SU-DHL-6 (cell line): ENCODE data around the gene EEIG2.
"Not testable (repeated sequence)": the region's sequence is repeated elsewhere in the genome, so short reads cannot be mapped to it uniquely, and the experiment has no call there.

ENCODE experiments used
- H2AFZ ChIP-seq: fragments of 200-600 bp; sonication (generic); 2 replicates; pipeline ENCODE4 v1.6.1; 2014; ENCODE audit warnings: low read depth, mild to moderate bottlenecking, moderate library complexity, mixed read lengths, antibody characterized with exemption, low read length; ENCODE audit not compliant: severe bottlenecking
- H3F3A ChIP-seq: fragments of 200-600 bp; shearing (Covaris generic); 2 replicates; pipeline ENCODE4 v1.6.0; 2016; ENCODE audit warnings: antibody characterized with exemption, mild to moderate bottlenecking; ENCODE audit not compliant: insufficient read depth
- H3K27ac ChIP-seq: fragments of 200-600 bp; sonication (generic); 2 replicates; pipeline ENCODE4 v1.5.1; 2016; ENCODE audit warnings: low read depth, mild to moderate bottlenecking, low read length, moderate library complexity, mixed read lengths
- H3K27me3 ChIP-seq: fragments of 200-600 bp; sonication (generic), shearing (Covaris generic); 2 replicates; pipeline ENCODE4 v1.6.0; 2014; ENCODE audit warnings: mild to moderate bottlenecking, low read length
- H3K36me3 ChIP-seq: fragments of 200-600 bp; sonication (generic); 2 replicates; pipeline ENCODE4 v1.6.1; 2014; ENCODE audit warnings: mild to moderate bottlenecking, low read length, mixed read lengths
- H3K4me2 ChIP-seq: fragments of 300-600, 200-600 bp; shearing (Covaris generic), sonication (generic); 2 replicates; pipeline ENCODE4 v1.6.0; 2014; ENCODE audit warnings: low read length, low read depth, mild to moderate bottlenecking; ENCODE audit not compliant: poor library complexity, severe bottlenecking
- H3K4me3 ChIP-seq: fragments of 200-600 bp; sonication (generic); 2 replicates; pipeline ENCODE4 v1.5.1; 2014; ENCODE audit warnings: antibody characterized with exemption, low read length, mild to moderate bottlenecking, mixed read lengths; ENCODE audit not compliant: insufficient read depth, poor library complexity, severe bottlenecking
- H3K79me2 ChIP-seq: fragments of 200-600 bp; sonication (generic); 2 replicates; pipeline ENCODE4 v1.6.1; 2014; ENCODE audit warnings: mild to moderate bottlenecking, low read length, moderate library complexity; ENCODE audit not compliant: insufficient read depth
- H3K9ac ChIP-seq: fragments of 200-600 bp; sonication (generic); 2 replicates; pipeline ENCODE4 v1.7.0; 2014; ENCODE audit warnings: mild to moderate bottlenecking, low read length
- H3K9me2 ChIP-seq: fragments of 200-600 bp; sonication (generic); replicated peaks from 2 replicates; pipeline ENCODE4 v1.6.1; 2014; ENCODE audit warnings: low read length; ENCODE audit not compliant: insufficient read depth
- H3K9me3 ChIP-seq: fragments of 200-600 bp; sonication (generic); 2 replicates; pipeline ENCODE4 v1.6.1; 2014; ENCODE audit warnings: low read length, mixed read lengths; ENCODE audit not compliant: insufficient read depth
- H4K20me1 ChIP-seq: fragments of 200-600 bp; sonication (generic); 2 replicates; pipeline ENCODE4 v1.6.1; 2014; ENCODE audit warnings: low read depth, mild to moderate bottlenecking, antibody characterized with exemption, low read length, moderate library complexity, mixed read lengths
- EZH2phosphoT487 ChIP-seq: fragments of 200-600 bp; sonication (generic), shearing (Covaris generic); conservative IDR thresholded peaks from 2 replicates; pipeline ENCODE4 v1.6.1; 2018; ENCODE audit warnings: mild to moderate bottlenecking, antibody characterized with exemption, low read length, moderate library complexity, mixed read lengths
- TF ChIP-seq, protein P1 (sequence below): fragments of 200-600 bp; sonication (generic); IDR thresholded peaks from one replicate; pipeline ENCODE4 v1.5.1; 2017; ENCODE audit warnings: antibody characterized with exemption, mild to moderate bottlenecking, low read length, moderate library complexity; ENCODE audit not compliant: insufficient read depth, poor library complexity, severe bottlenecking

Gene EEIG2

DNA sequence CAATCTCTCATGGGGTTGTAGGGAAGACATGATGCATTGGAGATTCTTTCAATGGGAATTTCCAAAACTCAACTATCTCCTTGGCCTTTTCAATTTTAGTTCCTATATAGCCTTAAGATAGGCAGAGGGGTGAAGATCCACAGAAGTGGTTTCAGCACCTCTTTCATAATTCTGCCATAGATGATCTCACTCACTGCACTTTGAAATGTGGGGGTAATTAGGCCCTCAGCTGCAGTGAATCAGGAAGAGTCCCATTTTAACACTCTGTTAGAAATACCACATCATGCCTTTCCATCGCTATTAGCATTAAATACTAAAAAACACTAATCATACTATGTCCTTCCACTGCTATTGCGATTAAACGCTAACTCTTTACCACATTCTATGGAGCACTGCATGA, 25.1 kb upstream of the EEIG2 start:
- Histone ChIP-seq H3F3A (no peaks in the 10 kb centered on the region), H3K4me3 (no peak overlapping the region), H3K4me2 (no peak overlapping the region), H2AFZ (no peak overlapping the region), H3K79me2 (no peaks in the 10 kb centered on the region), H3K9me2 (no peaks in the 10 kb centered on the region), H4K20me1 (no peaks in the 10 kb centered on the region), H3K9me3 (no peaks in the 10 kb centered on the region), H3K36me3 (no peaks in the 10 kb centered on the region), H3K27ac (no peak overlapping the region), H3K27me3 (no peaks in the 10 kb centered on the region), H3K9ac (no peak overlapping the region)
- no peak for TF ChIP-seq EZH2phosphoT487
- TF ChIP-seq, protein P1, sequence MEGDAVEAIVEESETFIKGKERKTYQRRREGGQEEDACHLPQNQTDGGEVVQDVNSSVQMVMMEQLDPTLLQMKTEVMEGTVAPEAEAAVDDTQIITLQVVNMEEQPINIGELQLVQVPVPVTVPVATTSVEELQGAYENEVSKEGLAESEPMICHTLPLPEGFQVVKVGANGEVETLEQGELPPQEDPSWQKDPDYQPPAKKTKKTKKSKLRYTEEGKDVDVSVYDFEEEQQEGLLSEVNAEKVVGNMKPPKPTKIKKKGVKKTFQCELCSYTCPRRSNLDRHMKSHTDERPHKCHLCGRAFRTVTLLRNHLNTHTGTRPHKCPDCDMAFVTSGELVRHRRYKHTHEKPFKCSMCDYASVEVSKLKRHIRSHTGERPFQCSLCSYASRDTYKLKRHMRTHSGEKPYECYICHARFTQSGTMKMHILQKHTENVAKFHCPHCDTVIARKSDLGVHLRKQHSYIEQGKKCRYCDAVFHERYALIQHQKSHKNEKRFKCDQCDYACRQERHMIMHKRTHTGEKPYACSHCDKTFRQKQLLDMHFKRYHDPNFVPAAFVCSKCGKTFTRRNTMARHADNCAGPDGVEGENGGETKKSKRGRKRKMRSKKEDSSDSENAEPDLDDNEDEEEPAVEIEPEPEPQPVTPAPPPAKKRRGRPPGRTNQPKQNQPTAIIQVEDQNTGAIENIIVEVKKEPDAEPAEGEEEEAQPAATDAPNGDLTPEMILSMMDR = no peak

DNA sequence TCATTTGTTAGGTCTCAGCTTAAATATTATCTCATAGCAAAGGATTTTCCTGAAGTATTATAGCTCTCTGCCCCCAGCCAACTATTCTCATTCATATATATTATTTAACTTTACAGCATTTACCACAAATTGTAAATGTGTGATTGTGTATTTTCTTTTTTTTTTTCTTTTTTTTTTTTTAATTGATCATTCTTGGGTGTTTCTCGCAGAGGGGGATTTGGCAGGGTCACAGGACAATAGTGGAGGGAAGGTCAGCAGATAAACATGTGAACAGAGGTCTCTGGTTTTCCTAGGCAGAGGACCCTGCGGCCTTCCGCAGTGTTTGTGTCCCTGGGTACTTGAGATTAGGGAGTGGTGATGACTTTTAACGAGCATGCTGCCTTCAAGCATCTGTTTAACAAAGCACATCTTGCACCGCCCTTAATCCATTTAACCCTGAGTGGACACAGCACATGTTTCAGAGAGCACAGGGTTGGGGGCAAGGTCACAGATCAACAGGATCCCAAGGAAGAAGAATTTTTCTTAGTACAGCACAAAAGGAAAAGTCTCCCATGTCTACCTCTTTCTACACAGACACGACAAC, 24.5 kb upstream of the EEIG2 start:
- not testable (repeated sequence) for H3K79me2 ChIP-seq, H3K27me3 ChIP-seq, H3K4me3 ChIP-seq, H3K9ac ChIP-seq, H3K9me2 ChIP-seq, H3F3A ChIP-seq, H3K36me3 ChIP-seq, H3K27ac ChIP-seq, H3K4me2 ChIP-seq, H4K20me1 ChIP-seq, H3K9me3 ChIP-seq, H2AFZ ChIP-seq

DNA sequence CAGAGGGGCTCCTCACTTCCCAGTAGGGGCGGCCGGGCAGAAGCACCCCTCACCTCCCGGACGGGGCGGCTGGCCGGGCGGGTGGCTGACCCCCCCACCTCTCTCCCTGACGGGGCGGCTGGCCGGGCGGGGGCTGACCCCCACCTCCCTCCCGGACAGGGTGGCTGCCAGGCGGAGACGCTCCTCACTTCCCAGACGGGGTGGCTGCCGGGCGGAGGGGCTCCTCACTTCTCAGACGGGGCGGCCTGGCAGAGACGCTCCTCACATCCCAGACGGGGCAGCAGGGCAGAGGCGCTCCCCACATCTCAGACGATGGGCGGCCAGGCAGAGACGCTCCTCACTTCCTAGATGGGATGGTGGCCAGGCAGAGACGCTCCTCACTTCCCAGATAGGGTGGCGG, 23.9 kb upstream of the EEIG2 start:
- H3K4me3 ChIP-seq, H3K4me2 ChIP-seq: not testable (repeated sequence)

DNA sequence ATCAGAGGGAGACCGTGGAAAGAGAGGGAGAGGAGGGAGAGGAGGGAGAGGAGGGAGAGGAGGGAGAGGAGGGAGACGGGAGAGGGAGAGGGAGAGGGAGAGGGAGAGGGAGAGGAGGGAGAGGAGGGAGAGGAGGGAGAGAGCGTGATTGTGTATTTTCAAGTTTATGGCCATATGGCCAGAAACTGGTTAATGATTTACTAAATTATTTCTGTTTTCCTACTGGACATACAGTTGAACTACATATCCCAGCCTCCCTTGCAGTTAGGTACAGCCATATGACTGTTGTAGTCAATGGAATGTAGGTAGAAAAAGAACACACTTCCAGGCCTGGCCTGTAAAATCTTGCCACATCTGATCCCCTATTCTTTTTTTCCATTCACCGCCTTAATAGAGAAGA, 23.1 kb upstream of the EEIG2 start:
- not testable (repeated sequence) for H3K4me3 ChIP-seq, H3F3A ChIP-seq, H3K9ac ChIP-seq, H3K9me3 ChIP-seq, H3K27me3 ChIP-seq, H4K20me1 ChIP-seq, H2AFZ ChIP-seq, H3K79me2 ChIP-seq, H3K36me3 ChIP-seq, H3K9me2 ChIP-seq, H3K27ac ChIP-seq, H3K4me2 ChIP-seq

More for the DNA sequence above, 23.9 kb upstream of the EEIG2 start:
- not testable (repeated sequence) for H3K27me3 ChIP-seq, H3K27ac ChIP-seq, H3K36me3 ChIP-seq, H3K9me3 ChIP-seq, H3K9me2 ChIP-seq, H3K79me2 ChIP-seq, H2AFZ ChIP-seq, H3K9ac ChIP-seq, H4K20me1 ChIP-seq, H3F3A ChIP-seq

DNA sequence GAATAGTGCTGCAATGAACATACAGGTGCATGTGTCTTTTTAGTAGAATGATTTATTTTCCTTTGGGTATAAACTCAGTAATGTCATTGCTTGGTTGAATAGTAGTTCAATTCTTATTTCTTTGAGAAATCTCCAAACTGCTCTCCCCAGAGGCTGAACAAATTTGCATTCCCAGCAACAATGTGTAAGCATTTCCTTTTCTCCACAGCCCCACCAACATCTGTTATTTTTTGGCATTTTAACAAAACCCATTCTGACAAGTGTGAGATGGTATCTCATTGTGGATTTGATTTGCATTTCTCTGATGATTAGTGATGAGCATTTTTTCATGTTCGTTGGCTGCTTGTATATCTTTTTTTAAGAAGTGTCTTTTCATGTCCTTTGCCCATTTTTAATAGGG, 21.9 kb upstream of the EEIG2 start:
- Histone ChIP-seq H3K9me3 (no peaks in the 10 kb centered on the region), H3K4me2 (no peak overlapping the region)
- TF ChIP-seq, protein P1 = no peak
- TF ChIP-seq EZH2phosphoT487 = no peak

More for the DNA sequence above, 21.9 kb upstream of the EEIG2 start:
- Histone ChIP-seq H3K27me3 (no peaks in the 10 kb centered on the region), H2AFZ (no peak overlapping the region), H3K36me3 (no peaks in the 10 kb centered on the region), H3K27ac (no peak overlapping the region), H3F3A (no peaks in the 10 kb centered on the region), H3K9me2 (no peaks in the 10 kb centered on the region), H3K9ac (no peak overlapping the region), H3K4me3 (no peak overlapping the region), H3K79me2 (no peaks in the 10 kb centered on the region), H4K20me1 (no peaks in the 10 kb centered on the region)
